ENCODE measurements around the gene MATK. TPM values are rescaled to one million over a fixed set of nuclear protein-coding genes. Genes with fewer than 3 reads are reported as not detected.

Gene MATK
- total RNA-seq, 1 experiment from 2014 or later: 28.3 TPM

- CTCF ChIA-PET: interaction anchor here (2.9 kb wide), 1 partner anchor 47 kb away, joined by 10 read pairs; no protein-coding TSS in a partner anchor
- TF ChIP-seq HMGA2 (CRISPR knock-in tag; IDR thresholded peaks at IDR 0.05) (no peak), ESRRA (CRISPR knock-in tag; IDR thresholded peaks at IDR 0.05; ENCODE audit: borderline replicate concordance) (no peak), ZBTB21 (CRISPR knock-in tag; IDR thresholded peaks at IDR 0.05; ENCODE audit: borderline replicate concordance) (no peak), ETV6 (CRISPR knock-in tag; IDR thresholded peaks at IDR 0.05) (no peak), HMGXB4 (CRISPR knock-in tag; IDR thresholded peaks at IDR 0.05) (no peak), E2F1 (CRISPR knock-in tag; IDR thresholded peaks at IDR 0.05) (no peak), GABPB1 (CRISPR knock-in tag; IDR thresholded peaks at IDR 0.05) (no peak), ZNF281 (CRISPR knock-in tag; IDR thresholded peaks at IDR 0.05) (no peak), MXD4 (CRISPR knock-in tag; IDR thresholded peaks at IDR 0.05; ENCODE audit: borderline replicate concordance) (no peak), ATF3 (CRISPR knock-in tag; conservative IDR thresholded peaks at IDR 0.05) (no peak), NFATC4 (CRISPR knock-in tag; IDR thresholded peaks at IDR 0.05) (no peak), SMAD4 (CRISPR knock-in tag; IDR thresholded peaks at IDR 0.05) (no peak), NR3C1 (CRISPR knock-in tag; conservative IDR thresholded peaks at IDR 0.05; ENCODE audit: low read depth) (no peak), ATF1 (CRISPR knock-in tag; IDR thresholded peaks at IDR 0.05) (no peak)
- TF ChIP-seq, protein P1, sequence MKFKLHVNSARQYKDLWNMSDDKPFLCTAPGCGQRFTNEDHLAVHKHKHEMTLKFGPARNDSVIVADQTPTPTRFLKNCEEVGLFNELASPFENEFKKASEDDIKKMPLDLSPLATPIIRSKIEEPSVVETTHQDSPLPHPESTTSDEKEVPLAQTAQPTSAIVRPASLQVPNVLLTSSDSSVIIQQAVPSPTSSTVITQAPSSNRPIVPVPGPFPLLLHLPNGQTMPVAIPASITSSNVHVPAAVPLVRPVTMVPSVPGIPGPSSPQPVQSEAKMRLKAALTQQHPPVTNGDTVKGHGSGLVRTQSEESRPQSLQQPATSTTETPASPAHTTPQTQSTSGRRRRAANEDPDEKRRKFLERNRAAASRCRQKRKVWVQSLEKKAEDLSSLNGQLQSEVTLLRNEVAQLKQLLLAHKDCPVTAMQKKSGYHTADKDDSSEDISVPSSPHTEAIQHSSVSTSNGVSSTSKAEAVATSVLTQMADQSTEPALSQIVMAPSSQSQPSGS (CRISPR knock-in tag; IDR thresholded peaks at IDR 0.05; ENCODE audit: borderline replicate concordance, low read depth): no peak
- TF ChIP-seq, protein P2, sequence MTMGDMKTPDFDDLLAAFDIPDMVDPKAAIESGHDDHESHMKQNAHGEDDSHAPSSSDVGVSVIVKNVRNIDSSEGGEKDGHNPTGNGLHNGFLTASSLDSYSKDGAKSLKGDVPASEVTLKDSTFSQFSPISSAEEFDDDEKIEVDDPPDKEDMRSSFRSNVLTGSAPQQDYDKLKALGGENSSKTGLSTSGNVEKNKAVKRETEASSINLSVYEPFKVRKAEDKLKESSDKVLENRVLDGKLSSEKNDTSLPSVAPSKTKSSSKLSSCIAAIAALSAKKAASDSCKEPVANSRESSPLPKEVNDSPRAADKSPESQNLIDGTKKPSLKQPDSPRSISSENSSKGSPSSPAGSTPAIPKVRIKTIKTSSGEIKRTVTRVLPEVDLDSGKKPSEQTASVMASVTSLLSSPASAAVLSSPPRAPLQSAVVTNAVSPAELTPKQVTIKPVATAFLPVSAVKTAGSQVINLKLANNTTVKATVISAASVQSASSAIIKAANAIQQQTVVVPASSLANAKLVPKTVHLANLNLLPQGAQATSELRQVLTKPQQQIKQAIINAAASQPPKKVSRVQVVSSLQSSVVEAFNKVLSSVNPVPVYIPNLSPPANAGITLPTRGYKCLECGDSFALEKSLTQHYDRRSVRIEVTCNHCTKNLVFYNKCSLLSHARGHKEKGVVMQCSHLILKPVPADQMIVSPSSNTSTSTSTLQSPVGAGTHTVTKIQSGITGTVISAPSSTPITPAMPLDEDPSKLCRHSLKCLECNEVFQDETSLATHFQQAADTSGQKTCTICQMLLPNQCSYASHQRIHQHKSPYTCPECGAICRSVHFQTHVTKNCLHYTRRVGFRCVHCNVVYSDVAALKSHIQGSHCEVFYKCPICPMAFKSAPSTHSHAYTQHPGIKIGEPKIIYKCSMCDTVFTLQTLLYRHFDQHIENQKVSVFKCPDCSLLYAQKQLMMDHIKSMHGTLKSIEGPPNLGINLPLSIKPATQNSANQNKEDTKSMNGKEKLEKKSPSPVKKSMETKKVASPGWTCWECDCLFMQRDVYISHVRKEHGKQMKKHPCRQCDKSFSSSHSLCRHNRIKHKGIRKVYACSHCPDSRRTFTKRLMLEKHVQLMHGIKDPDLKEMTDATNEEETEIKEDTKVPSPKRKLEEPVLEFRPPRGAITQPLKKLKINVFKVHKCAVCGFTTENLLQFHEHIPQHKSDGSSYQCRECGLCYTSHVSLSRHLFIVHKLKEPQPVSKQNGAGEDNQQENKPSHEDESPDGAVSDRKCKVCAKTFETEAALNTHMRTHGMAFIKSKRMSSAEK (CRISPR knock-in tag; IDR thresholded peaks at IDR 0.05; ENCODE audit: borderline replicate concordance): no peak
- TF ChIP-seq, protein P3, sequence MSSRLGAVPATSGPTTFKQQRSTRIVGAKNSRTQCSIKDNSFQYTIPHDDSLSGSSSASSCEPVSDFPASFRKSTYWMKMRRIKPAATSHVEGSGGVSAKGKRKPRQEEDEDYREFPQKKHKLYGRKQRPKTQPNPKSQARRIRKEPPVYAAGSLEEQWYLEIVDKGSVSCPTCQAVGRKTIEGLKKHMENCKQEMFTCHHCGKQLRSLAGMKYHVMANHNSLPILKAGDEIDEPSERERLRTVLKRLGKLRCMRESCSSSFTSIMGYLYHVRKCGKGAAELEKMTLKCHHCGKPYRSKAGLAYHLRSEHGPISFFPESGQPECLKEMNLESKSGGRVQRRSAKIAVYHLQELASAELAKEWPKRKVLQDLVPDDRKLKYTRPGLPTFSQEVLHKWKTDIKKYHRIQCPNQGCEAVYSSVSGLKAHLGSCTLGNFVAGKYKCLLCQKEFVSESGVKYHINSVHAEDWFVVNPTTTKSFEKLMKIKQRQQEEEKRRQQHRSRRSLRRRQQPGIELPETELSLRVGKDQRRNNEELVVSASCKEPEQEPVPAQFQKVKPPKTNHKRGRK (CRISPR knock-in tag; IDR thresholded peaks at IDR 0.05; ENCODE audit: borderline replicate concordance): no peak
- Mint-ChIP-seq H3K4me3 (no peak overlapping the region), H3K9me3 (peaks cover 1% of the 10 kb centered on the region), H3K27ac (no peak overlapping the region), H3K36me3 (peaks cover under 1% of the 10 kb centered on the region; the same call in 1 of the 2 replicates), H3K4me1 (peaks cover 5% of the 10 kb centered on the region), H3K27me3 (ENCODE audit: low read depth) (no peaks in the 10 kb centered on the region)
- ATAC-seq: no peak
- no peak for DNase-seq (ENCODE audit: low spot score)
- POLR2A ChIA-PET: interaction anchor here (0.9 kb wide), 1 partner anchor 14 kb away, joined by 3 read pairs; the partner anchor contains the start of gene MRPL54
Measured at GRCh38 chr19:3775831-3776230, 10.3 kb downstream of the MATK start.
